SH-SY5Y (cell line): Measurements from ENCODE around the gene RPS2.

ENCODE experiments used
- GATA2 ChIP-seq: IDR thresholded peaks from 2 replicates; pipeline ENCODE4 v1.6.1; 2011; ENCODE audit warnings: mild to moderate bottlenecking, low read depth, low read length
- GATA3 ChIP-seq: IDR thresholded peaks from 2 replicates; pipeline ENCODE4 v1.6.1; 2011; ENCODE audit warnings: low read depth, mild to moderate bottlenecking, low read length, moderate library complexity

DNA sequence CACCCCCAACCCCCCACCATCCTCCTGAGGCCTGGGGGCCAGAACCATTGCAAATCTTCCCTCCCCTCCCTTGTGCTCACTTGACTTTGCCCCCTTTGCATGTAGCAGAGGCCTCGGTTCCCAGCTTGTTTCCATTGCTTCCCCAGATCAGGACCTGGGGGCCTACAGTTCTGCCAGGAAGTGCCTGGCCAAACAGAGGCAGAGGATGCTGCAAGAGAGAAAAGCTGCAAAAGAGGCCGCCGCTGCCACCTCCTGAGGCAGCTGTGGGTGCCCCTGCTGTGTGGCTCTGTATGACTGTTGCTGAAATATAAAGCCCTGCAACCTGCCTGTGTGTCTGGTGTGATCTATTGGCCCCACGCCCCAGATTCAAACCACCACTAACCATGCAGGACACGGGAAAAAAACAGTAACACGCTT is 3.0 kb downstream of the RPS2 start:
- TF ChIP-seq GATA3 (no peak), GATA2 (no peak)
